Osteocyte (in vitro differentiated cells): ENCODE data around the gene INSYN2B. TPM values are rescaled to one million over a fixed set of nuclear protein-coding genes. Genes with fewer than 3 reads are reported as not detected.

ENCODE experiments used
- DNase-seq: peaks from one replicate; pipeline ENCODE4 v3.0.0; 2021; ENCODE audit warnings: mixed read lengths; ENCODE audit not compliant: unreplicated experiment; ENCODE audit errors: extremely low spot score
- H3K27ac Mint-ChIP-seq: one replicate; pipeline ENCODE4 v1.8.0; 2021; ENCODE audit warnings: mild to moderate bottlenecking, mixed read lengths; ENCODE audit not compliant: unreplicated experiment
- H3K27me3 Mint-ChIP-seq: one replicate; pipeline ENCODE4 v1.8.0; 2021; ENCODE audit warnings: mixed read lengths; ENCODE audit not compliant: unreplicated experiment
- H3K36me3 Mint-ChIP-seq: one replicate; pipeline ENCODE4 v1.8.0; 2021; ENCODE audit warnings: mixed read lengths; ENCODE audit not compliant: unreplicated experiment
- H3K4me1 Mint-ChIP-seq: one replicate; pipeline ENCODE4 v1.8.0; 2021; ENCODE audit warnings: mixed read lengths; ENCODE audit not compliant: unreplicated experiment
- H3K4me3 Mint-ChIP-seq: one replicate; pipeline ENCODE4 v1.8.0; 2021; ENCODE audit warnings: mild to moderate bottlenecking, moderate library complexity, mixed read lengths; ENCODE audit not compliant: unreplicated experiment
- H3K9me3 Mint-ChIP-seq: one replicate; pipeline ENCODE4 v1.8.0; 2021; ENCODE audit warnings: mixed read lengths; ENCODE audit not compliant: unreplicated experiment
- total RNA-seq: library from RNA; stranded (reverse); gene quantifications from 2 replicates; pipeline ENCODE4 v1.2.1, GENCODE V29; 2021
- TF ChIP-seq, protein P1 (sequence below): fragments of 200-600 bp; sonication (generic); IDR thresholded peaks from 2 replicates; pipeline ENCODE4 v1.5.0; 2021; ENCODE audit warnings: antibody characterized with exemption, mild to moderate bottlenecking, moderate library complexity

The INSYN2B gene
- total RNA-seq, 1 donor from 2014 or later, result 2.7 TPM

- Mint-ChIP-seq H3K4me1 (no peaks in the 10 kb centered on the region), H3K27ac (no peak overlapping the region), H3K36me3 (no peaks in the 10 kb centered on the region), H3K4me3 (no peak overlapping the region), H3K9me3 (no peaks in the 10 kb centered on the region), H3K27me3 (no peaks in the 10 kb centered on the region)
- TF ChIP-seq, protein P1, sequence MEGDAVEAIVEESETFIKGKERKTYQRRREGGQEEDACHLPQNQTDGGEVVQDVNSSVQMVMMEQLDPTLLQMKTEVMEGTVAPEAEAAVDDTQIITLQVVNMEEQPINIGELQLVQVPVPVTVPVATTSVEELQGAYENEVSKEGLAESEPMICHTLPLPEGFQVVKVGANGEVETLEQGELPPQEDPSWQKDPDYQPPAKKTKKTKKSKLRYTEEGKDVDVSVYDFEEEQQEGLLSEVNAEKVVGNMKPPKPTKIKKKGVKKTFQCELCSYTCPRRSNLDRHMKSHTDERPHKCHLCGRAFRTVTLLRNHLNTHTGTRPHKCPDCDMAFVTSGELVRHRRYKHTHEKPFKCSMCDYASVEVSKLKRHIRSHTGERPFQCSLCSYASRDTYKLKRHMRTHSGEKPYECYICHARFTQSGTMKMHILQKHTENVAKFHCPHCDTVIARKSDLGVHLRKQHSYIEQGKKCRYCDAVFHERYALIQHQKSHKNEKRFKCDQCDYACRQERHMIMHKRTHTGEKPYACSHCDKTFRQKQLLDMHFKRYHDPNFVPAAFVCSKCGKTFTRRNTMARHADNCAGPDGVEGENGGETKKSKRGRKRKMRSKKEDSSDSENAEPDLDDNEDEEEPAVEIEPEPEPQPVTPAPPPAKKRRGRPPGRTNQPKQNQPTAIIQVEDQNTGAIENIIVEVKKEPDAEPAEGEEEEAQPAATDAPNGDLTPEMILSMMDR, result no peak
- no peak for DNase-seq
These were observed 47.2 kb downstream of the INSYN2B start for GRCh38 chr5:169933127-169933526.

- Mint-ChIP-seq H3K27ac (no peak overlapping the region), H3K27me3 (no peaks in the 10 kb centered on the region)
- TF ChIP-seq, protein P1, result no peak
These were observed 56.3 kb downstream of the INSYN2B start for GRCh38 chr5:169923988-169924387.

DNA sequence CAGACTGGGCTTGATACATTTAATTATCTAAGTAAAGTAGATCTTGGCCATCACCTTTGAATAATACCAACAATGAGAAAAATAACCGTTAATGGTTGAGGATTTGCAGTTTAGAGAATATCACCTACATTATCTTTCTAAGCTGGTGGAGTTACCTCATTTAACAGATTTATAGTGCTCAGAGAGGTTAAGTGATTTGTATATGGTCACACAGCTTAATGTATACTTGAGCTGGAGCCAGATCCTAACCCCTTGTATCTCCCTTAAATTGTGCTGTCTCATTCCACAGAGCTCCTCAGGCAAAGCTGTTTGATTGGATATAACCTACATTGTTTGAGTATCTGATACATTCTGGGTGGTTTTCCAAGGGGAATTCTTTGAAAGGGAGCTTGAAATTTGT is 57.8 kb downstream of the INSYN2B start:
- Mint-ChIP-seq H3K36me3 (no peaks in the 10 kb centered on the region), H3K4me1 (peaks cover 24% of the 10 kb centered on the region), H3K4me3 (no peak overlapping the region), H3K27ac (no peak overlapping the region), H3K9me3 (no peaks in the 10 kb centered on the region), H3K27me3 (no peaks in the 10 kb centered on the region)
- no peak for DNase-seq
- TF ChIP-seq, protein P1, result no peak

More at GRCh38 chr5:169923988-169924387, 56.3 kb downstream of the INSYN2B start:
- Mint-ChIP-seq H3K4me1 (peaks cover 23% of the 10 kb centered on the region), H3K4me3 (no peak overlapping the region), H3K36me3 (no peaks in the 10 kb centered on the region), H3K9me3 (no peaks in the 10 kb centered on the region)
- no peak for DNase-seq

DNA sequence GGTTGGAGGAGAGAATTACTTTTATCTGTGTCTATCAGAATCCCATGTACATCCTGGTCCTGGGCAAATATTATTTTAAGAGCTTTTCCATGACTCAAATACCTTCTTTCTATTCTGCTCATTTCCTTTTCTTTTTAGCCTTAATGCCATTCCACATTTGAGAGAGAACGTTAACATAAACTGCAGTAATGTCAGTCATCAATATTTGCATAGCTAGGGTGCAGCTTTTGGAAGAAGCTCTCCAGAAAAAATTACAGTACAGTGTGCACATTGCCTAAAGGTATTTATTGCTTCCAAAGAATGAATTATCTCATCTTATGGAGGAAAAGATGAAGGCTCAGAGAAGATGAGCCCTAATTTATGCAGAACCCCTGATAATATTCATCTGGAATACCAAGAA is 58.3 kb downstream of the INSYN2B start:
- no peaks in the 10 kb centered on the region for H3K9me3 Mint-ChIP-seq
- no peak overlapping the region for H3K27ac Mint-ChIP-seq
- DNase-seq, result no peak
- H3K4me3 Mint-ChIP-seq, result no peak overlapping the region
- H3K27me3 Mint-ChIP-seq, result no peaks in the 10 kb centered on the region
- TF ChIP-seq, protein P1, result no peak
- peaks cover 27% of the 10 kb centered on the region for H3K4me1 Mint-ChIP-seq
- no peaks in the 10 kb centered on the region for H3K36me3 Mint-ChIP-seq

- Mint-ChIP-seq H3K36me3 (no peaks in the 10 kb centered on the region), H3K4me3 (no peak overlapping the region), H3K27ac (no peak overlapping the region), H3K27me3 (no peaks in the 10 kb centered on the region), H3K9me3 (no peaks in the 10 kb centered on the region), H3K4me1 (peaks cover 27% of the 10 kb centered on the region)
- no peak for DNase-seq
- TF ChIP-seq, protein P1, result no peak
These were observed 58.9 kb downstream of the INSYN2B start for GRCh38 chr5:169921384-169921783.
